Hindlimb muscle (tissue), 1 donor: Measurements from ENCODE around the gene RPL35A. TPM values are rescaled to one million over a fixed set of nuclear protein-coding genes. Genes with fewer than 3 reads are reported as not detected.

Experiments used
- polyA plus RNA-seq: library from polyadenylated mRNA; unstranded; fragments of 120-200 nt; gene quantifications from one replicate; pipeline ENCODE4 v1.2.1, GENCODE V29; 2013; ENCODE audit not compliant: insufficient read length

RPL35A gene
- polyA plus RNA-seq, 1 donor = 1,737 TPM

Other genes starting within 250 kb of the RPL35A start
- 10.4 TPM for gene RUBCN, start 213.3 kb upstream of the RPL35A start, polyA plus RNA-seq
- gene FYTTD1, start 200.3 kb upstream of the RPL35A start, polyA plus RNA-seq = 64.1 TPM
- gene LRCH3, start 158.9 kb upstream of the RPL35A start, polyA plus RNA-seq = 36.4 TPM
- 3.8 TPM for gene LMLN, start 10.0 kb downstream of the RPL35A start, polyA plus RNA-seq